ENCODE measurements around the gene DNAL1. TPM values are rescaled to one million over a fixed set of nuclear protein-coding genes. Genes with fewer than 3 reads are reported as not detected.

The DNAL1 gene
- total RNA-seq, 1 donor from 2014 or later, result 13.1 TPM

- no peak overlapping the region for H3K27ac Mint-ChIP-seq (ENCODE audit: unreplicated experiment)
- no peaks in the 10 kb centered on the region for H3K9me3 Mint-ChIP-seq (ENCODE audit: unreplicated experiment)
- TF ChIP-seq CTCF (IDR thresholded peaks at IDR 0.05; ENCODE audit: unreplicated experiment), result no peak
- no peak for DNase-seq (ENCODE audit: low spot score)
- H3K4me3 Mint-ChIP-seq (ENCODE audit: unreplicated experiment), result no peak overlapping the region
- H3K36me3 Mint-ChIP-seq (ENCODE audit: low read depth, unreplicated experiment), result peaks cover 6% of the 10 kb centered on the region
- no peaks in the 10 kb centered on the region for H3K27me3 Mint-ChIP-seq (ENCODE audit: unreplicated experiment)
- H3K4me1 Mint-ChIP-seq (ENCODE audit: unreplicated experiment), result no peaks in the 10 kb centered on the region
Measured at GRCh38 chr14:73666583-73666982, 21.8 kb downstream of the DNAL1 start.

DNA sequence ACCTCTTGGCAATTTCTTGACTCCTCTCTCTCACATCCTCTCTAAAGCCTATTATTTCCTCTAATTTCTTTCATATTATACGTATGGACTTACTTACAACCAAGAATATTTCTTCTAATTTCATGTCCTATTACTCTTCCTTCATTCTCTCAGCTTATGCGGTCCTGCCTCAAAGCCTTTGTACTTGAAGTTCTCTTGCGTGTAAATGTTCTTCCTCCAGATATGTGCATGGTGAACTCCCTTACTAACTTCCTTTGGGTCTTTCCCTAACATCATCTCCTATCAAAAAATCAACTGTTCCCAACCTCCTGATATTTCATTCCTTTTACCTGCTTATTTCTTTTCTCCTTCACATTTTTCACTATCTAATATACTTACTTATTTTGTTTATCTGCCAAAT, 23.1 kb downstream of the DNAL1 start:
- no peak overlapping the region for H3K4me3 Mint-ChIP-seq (ENCODE audit: unreplicated experiment)
- no peak overlapping the region for H3K27ac Mint-ChIP-seq (ENCODE audit: unreplicated experiment)
- no peak for TF ChIP-seq CTCF (IDR thresholded peaks at IDR 0.05; ENCODE audit: unreplicated experiment)
- no peaks in the 10 kb centered on the region for H3K4me1 Mint-ChIP-seq (ENCODE audit: unreplicated experiment)
- H3K27me3 Mint-ChIP-seq (ENCODE audit: unreplicated experiment), result no peaks in the 10 kb centered on the region
- DNase-seq (ENCODE audit: low spot score), result no peak
- H3K9me3 Mint-ChIP-seq (ENCODE audit: unreplicated experiment), result no peaks in the 10 kb centered on the region
- H3K36me3 Mint-ChIP-seq (ENCODE audit: low read depth, unreplicated experiment), result peaks cover 6% of the 10 kb centered on the region

GRCh38 chr14:73674986-73675385, 30.2 kb downstream of the DNAL1 start:
- H3K4me1 Mint-ChIP-seq (ENCODE audit: unreplicated experiment), result no peaks in the 10 kb centered on the region
- TF ChIP-seq CTCF (IDR thresholded peaks at IDR 0.05; ENCODE audit: unreplicated experiment), result no peak
- H3K36me3 Mint-ChIP-seq (ENCODE audit: low read depth, unreplicated experiment), result no peaks in the 10 kb centered on the region
- H3K27ac Mint-ChIP-seq (ENCODE audit: unreplicated experiment), result peak overlapping the region; percentile 45
- H3K9me3 Mint-ChIP-seq (ENCODE audit: unreplicated experiment), result no peaks in the 10 kb centered on the region
- H3K4me3 Mint-ChIP-seq (ENCODE audit: unreplicated experiment), result no peak overlapping the region
- no peak for DNase-seq (ENCODE audit: low spot score)
- no peaks in the 10 kb centered on the region for H3K27me3 Mint-ChIP-seq (ENCODE audit: unreplicated experiment)

- Mint-ChIP-seq H3K27ac (ENCODE audit: unreplicated experiment) (no peak overlapping the region), H3K27me3 (ENCODE audit: unreplicated experiment) (no peaks in the 10 kb centered on the region), H3K36me3 (ENCODE audit: low read depth, unreplicated experiment) (no peaks in the 10 kb centered on the region), H3K9me3 (ENCODE audit: unreplicated experiment) (no peaks in the 10 kb centered on the region), H3K4me1 (ENCODE audit: unreplicated experiment) (no peaks in the 10 kb centered on the region), H3K4me3 (ENCODE audit: unreplicated experiment) (no peak overlapping the region)
- no peak for DNase-seq (ENCODE audit: low spot score)
- TF ChIP-seq CTCF (IDR thresholded peaks at IDR 0.05; ENCODE audit: unreplicated experiment), result no peak
Measured at GRCh38 chr14:73678698-73679097, 33.9 kb downstream of the DNAL1 start.

DNA sequence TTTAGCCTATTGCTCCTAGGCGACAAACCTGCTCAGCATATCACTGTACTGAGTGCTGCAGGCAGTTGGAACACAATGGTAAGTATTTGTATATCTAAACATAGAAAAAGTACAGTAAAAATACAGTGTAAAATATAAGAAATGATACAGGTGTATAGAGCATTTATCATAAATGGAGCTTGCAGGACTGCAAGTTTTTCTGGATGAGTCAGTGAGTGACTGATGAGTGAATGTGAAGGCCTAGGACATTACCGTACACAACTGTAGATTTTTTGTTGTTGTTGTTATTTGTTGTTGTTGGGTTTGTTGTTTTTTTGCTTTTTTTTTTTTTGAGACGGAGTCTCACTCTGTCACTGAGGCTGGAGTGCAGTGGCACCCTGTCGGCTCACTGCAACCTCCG, 36.0 kb downstream of the DNAL1 start:
- Mint-ChIP-seq H3K27me3 (ENCODE audit: unreplicated experiment) (no peaks in the 10 kb centered on the region), H3K36me3 (ENCODE audit: low read depth, unreplicated experiment) (peaks cover 3% of the 10 kb centered on the region), H3K9me3 (ENCODE audit: unreplicated experiment) (no peaks in the 10 kb centered on the region), H3K4me1 (ENCODE audit: unreplicated experiment) (no peaks in the 10 kb centered on the region), H3K27ac (ENCODE audit: unreplicated experiment) (no peak overlapping the region), H3K4me3 (ENCODE audit: unreplicated experiment) (no peak overlapping the region)
- no peak for DNase-seq (ENCODE audit: low spot score)
- TF ChIP-seq CTCF (IDR thresholded peaks at IDR 0.05; ENCODE audit: unreplicated experiment), result no peak

Measured in endothelial cell (in vitro differentiated cells).